H54 (cell line): ENCODE measurements around the gene UQCRH.
"Not testable (repeated sequence)": the region's sequence is repeated elsewhere in the genome, so short reads cannot be mapped to it uniquely, and the experiment has no call there.

Experiments used
- DNase-seq: peaks from one replicate; pipeline ENCODE4 v3.0.0; 2011; ENCODE audit warnings: low spot score, mixed read lengths; ENCODE audit not compliant: insufficient read length
- FAIRE-seq: peaks from 3 replicates; lab custom pipeline; 2011; peaks lifted over from hg19 to GRCh38; lab: Jason Lieb, UNC
- POLR2A ChIP-seq: IDR thresholded peaks from 2 replicates; pipeline ENCODE4 v1.6.1; 2011; ENCODE audit warnings: low read depth, mild to moderate bottlenecking, low read length

Gene UQCRH

DNA sequence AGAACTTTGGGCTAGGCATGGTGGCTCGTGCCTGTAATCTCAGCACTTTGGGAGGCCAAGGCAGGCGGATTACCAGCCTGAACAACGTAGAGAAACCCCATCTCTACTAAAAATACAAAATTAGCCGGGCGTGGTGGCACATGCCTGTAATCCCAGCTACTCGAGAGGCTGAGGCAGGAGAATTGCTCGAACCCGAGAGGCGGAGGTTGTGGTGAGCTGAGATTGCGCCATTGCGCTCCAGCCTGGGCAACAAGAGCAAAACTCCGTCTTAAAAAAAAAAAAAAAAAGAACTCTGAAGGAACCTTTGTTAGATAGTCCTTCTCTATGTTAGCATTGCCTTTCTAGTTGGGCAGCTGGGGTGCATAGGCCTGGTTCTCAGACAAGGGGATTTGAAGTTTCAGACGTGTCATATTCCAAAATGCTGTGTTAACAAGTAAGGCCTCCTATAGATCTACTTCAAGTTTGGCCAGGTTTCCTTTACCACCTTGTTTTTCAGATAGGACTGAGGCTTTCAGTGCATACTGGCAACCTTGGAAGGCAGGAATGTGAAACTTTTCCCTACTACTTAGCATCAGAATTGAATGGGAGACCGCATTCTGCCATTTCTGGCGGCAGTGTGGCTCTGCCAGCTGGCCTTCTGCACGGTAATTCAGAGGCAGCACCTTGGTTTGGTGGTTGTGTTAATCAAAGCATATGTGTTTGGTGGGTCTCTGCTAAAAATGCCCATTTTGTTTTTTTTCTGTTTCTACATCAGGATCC is 6.1 kb downstream of the UQCRH start:
- no peak for DNase-seq
- no peak for TF ChIP-seq POLR2A
- FAIRE-seq, result no peak

DNA sequence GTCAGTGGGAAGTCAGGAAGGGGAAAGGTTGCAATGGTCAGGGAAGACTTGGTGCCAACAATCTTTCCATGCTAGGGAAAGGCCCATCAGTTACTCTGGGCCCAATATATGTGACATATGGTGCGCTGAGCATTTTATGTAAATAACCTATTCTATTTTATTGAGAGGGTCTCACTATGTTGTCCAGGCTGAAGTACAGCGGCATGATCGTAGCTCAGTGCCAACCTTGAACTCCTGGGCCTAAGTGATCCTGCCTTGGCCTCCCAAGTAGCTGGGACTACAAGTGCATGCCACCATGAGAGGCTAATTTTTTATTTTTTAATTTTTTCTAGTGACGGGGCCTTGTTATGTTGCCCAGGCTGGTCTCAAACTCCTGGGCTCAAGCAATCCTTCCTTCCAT is 6.8 kb downstream of the UQCRH start:
- FAIRE-seq (no peak), DNase-seq (no peak)
- no peak for TF ChIP-seq POLR2A

DNA sequence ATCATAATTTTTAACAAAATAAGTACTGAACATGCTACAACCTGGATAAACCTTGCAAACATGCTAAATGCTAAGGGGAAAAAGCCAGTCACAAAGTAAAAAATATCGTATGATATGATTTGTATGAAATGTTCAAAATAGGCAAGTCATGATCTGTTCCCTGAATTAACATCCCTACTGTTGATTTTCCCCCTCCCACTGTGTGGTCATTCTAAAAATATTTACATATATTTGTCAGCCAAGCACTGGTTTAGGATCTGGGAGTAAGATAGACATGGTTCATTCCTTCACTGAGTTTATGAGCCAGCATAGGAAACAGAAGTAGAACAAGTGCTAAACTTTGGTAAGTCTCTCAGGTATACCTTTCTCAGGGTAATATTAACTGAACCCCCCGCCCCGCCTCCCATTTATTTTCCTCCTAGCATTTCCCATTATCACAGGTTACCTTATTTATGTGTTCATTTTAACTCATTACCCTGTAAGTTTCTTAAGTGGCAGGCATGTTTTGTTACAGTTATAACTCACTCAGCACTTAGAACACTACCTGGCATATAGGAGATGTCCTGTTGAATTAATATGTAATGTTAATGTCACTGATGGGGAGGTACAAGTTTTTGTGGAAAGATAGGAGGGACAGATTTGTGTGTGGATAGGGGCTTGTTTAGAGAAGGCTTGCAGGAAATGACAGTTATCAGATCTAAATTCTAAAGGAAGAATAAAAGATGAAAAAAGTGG is 12.3 kb downstream of the UQCRH start:
- FAIRE-seq, result peak; percentile 23
- no peak for TF ChIP-seq POLR2A
- peak; percentile 35 for DNase-seq

DNA sequence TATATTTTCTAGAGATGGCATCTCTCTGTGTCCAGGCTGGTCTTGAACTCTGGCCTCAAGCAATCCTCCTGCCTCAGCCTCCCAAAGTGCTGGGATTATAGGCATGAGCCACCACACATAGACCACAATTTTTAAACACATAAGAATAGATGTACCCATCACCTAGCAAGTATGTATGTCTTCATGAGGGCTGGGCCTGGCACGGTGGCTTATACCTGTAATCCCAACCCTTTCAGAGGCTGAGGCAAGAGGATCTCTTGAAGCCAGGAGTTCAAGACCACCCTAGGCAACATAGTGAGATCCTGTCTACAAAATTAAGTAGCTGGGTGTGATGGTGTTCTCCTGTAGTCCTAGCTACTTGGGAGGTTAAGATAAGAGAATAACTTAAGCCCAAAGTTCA is 13.8 kb downstream of the UQCRH start:
- FAIRE-seq, result no peak
- DNase-seq, result no peak
- TF ChIP-seq POLR2A, result no peak

DNA sequence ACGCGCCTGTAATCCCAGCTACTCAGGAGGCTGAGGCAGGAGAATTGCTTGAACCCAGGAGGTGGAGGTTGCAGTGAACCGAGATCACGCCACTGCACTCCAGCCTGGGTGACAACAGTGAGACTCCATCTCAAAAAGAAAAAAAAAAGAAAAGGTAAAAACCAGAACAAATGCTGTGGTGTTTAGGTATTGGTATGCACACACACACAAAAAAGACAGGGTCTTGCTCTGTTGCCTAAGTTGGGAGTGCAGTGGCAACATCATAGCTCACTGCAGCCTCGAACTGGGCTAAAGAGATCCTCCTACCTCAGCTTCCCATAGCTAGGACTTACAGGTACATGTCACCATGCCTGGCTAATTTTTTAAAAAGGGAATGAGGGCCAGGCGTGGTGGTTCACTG is 15.8 kb downstream of the UQCRH start:
- not testable (repeated sequence) for FAIRE-seq, DNase-seq

DNA sequence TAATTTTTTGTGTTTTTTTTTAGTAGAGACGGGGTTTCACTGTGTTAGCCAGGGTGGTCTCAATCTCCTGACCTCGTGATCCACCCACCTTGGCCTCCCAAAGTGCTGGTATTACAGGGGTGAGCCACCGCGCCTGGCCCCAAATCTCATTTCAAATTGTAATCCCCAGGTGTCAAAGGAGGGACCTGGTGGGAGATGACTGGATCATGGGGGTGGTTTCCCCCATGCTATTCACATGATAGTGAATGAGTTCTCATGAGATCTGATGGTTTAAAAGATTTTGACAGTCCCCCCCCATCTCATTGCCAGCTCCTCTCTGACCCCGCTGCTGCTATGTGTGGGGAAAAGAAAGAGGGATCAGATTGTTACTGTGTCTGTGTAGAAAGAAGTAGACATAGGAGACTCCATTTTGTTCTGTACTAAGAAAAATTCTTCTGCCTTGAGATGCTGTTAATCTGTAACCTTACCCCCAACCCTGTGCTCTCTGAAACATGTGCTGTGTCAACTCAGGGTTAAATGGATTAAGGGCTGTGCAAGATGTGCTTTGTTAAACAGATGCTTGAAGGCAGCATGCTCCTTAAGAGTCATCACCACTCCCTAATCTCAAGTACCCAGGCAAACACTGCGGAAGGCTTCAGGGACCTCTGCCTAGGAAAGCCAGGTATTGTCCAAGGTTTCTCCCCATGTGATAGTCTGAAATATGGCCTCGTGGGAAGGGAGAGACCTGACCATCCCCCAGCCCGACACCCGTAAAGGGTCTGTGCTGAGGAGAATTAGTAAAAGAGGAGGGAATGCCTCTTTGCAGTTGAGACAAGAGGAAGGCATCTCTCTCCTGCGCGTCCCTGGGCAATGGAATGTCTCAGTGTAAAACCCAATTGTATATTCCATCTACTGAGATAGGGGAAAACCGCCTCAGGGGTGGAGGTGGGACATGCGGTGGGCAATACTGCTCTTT is 16.7 kb downstream of the UQCRH start:
- DNase-seq, result not testable (repeated sequence)

DNA sequence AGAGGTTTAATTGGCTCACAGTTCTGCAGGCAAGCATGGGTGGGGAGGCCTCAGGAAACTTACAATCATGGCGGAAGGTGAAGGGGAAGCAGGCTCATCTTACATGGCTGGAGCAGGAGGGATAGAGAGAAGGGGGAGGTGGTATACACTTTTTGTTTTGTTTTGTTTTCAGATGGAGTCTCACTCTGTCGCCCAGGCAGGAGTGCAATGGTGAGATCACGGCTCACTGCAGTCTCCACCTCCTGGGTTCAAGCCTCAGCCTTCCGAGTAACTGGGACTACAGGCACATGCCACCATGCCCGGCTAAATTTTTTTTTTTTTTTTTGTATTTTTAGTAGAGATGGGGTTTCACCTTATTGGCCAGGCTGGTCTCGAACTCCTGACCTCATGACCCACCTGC is 18.7 kb downstream of the UQCRH start:
- FAIRE-seq, DNase-seq: not testable (repeated sequence)

More for the DNA sequence above, 16.7 kb downstream of the UQCRH start:
- not testable (repeated sequence) for FAIRE-seq

DNA sequence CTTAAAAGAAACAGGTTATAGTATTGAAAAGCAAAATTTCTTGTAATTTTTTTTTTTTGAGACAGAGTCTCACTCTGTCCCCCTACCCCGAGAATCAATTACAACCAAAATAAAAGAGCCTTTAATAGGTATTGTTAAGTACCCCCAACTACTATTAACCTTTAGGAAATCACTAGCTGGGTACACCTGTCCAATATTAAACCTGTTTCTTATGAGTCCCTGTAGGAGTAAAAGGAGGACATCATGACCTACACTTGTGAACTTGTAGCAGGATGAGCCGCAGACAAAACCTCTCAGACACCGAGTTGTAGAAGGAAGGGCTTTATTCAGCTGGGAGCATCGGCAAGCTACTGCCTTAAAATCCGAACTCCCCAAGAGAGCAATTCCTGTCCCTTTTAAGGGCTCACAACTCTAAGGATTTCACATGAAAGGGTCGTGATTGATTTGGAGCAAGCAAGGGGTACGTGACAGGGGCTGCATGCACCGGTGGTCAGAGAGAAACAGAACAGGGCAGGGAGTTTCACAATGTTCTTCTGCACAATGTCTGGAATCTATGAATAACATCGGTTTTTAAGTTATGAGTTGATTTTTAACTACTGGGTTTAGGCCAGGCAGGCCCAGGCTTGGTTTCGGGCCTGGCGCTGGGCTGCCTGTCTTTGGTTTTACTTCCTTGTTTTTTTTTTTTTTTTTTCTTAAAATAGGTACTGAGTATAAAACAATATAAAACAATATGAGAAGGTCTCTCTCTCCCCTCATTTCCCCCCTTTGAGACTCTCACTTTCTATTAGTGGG is 22.0 kb downstream of the UQCRH start:
- FAIRE-seq, DNase-seq: not testable (repeated sequence)

DNA sequence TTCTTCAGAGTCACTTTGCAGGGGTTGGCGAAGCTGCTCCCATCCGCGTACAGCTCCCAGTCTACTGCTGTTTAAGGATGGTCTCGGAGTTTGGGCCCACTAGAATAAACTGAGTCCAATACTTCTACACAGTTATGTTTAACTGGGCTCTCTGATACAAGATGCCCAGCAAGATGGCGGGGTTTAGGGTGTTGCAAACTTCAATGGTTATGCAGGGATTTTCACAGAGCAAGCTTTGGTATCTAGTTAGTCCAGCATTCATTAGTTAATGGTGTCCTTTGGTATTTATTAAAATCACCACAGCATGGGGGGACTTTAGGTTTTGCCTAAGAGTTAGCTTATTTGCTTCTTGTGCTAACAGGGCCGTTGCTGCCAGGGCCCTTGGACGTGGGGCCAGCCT is 24.7 kb downstream of the UQCRH start:
- not testable (repeated sequence) for FAIRE-seq, DNase-seq

DNA sequence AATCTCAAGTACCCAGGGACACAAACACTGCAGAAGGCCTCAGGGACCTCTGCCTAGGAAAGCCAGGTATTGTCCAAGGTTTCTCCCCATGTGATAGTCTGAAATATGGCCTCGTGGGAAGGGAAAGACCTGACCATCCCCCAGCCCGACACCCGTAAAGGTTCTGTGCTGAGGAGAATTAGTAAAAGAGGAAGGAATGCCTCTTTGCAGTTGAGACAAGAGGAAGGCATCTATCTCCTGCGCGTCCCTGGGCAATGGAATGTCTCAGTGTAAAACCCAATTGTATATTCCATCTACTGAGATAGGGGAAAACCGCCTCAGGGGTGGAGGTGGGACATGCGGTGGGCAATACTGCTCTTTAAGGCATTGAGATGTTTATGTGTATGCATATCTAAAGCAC is 26.3 kb downstream of the UQCRH start:
- not testable (repeated sequence) for DNase-seq, FAIRE-seq

DNA sequence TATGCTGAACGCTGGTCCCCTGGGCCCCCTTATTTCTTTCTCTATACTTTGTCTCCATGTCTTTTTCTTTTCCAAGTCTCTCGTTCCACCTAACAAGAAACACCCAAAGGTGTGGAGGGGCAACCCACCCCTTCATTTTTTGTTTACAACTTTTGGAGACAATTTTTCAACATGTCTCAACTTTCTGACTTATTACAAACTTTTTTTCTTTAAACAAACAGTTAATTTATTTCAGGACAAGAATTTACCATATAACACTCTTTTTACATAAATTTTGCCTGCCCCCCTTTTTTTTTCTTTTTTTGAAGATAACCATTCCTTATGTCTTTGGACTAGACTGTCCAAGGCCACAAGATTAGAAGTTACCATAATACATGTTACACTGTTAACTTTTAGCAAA is 26.9 kb downstream of the UQCRH start:
- not testable (repeated sequence) for FAIRE-seq, DNase-seq

DNA sequence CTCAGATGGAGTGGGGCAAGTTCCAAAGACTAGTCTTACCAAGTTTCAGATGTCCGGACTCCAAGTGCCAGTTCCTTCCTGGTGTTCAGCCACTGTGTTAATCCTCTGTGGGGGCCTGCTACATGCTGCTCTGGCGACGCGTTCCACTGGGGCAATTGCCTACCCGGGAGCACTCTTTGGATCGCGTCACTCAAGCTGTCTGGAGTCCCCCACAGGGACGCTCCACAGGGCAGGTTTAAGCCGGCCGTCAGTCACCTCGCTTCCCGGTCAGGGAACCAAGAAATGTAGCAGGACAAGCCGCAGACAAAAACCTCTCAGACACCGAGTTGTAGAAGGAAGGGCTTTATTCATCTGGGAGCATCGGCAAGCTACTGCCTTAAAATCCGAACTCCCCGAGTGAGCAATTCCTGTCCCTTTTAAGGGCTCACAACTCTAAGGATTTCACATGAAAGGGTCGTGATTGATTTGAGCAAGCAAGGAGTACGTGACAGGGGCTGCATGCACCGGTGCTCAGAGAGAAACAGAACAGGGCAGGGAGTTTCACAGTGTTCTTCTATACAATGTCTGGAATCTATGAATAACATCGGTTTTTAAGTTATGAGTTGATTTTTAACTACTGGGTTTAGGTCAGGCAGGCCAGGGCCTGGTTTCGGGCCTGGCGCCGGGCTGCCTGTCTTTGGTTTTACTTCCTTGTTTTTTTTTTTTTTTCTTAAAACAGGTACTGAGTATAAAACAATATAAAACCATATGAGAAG is 28.5 kb downstream of the UQCRH start:
- not testable (repeated sequence) for DNase-seq

More for the DNA sequence above, 28.5 kb downstream of the UQCRH start:
- FAIRE-seq, result not testable (repeated sequence)
